Thyroid gland (tissue), 4 donors: ENCODE measurements around the gene SYNJ2.

ENCODE experiments used
- CTCF ChIP-seq, 6 experiments: fragments of 200-600 bp in 3 of 6; fragments of 450-650 bp in 3 of 6; sonication (generic) in 3 of 6; IDR thresholded peaks; one replicate each; pipeline ENCODE4 v1.5.1; 2016 to 2019; ENCODE audit warnings: antibody characterized with exemption in 6 of 6, mild to moderate bottlenecking in 2 of 6, inconsistent platforms in 1 of 6, moderate library complexity in 1 of 6
- POLR2A ChIP-seq, 2 donors: fragments of 450-650 bp; IDR thresholded peaks; one replicate each; pipeline ENCODE4 v1.6.1; 2017; ENCODE audit warnings: antibody characterized with exemption in 2 of 2, mild to moderate bottlenecking in 2 of 2, moderate library complexity in 1 of 2

DNA sequence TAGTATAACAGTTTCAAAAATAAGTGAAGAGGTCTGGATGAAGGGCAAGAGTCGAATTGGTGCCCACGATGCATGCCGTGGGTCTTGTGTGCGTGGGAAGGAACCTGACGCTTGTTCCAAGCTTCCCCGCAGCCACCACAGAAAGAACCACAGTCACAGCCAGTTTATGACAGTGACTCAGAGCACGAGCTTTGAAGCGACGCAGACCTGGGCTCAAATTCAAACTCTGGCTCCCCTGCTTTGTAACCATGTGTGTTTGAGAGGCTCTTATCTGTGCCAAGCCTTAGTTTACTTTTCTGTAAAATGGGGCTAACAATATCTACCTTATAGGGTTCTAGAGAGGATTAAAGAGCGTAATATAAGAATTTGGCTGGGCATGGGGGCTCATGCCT is 65.5 kb downstream of the SYNJ2 start:
- TF ChIP-seq CTCF (IDR thresholded peaks at IDR 0.05) (no peak), POLR2A (IDR thresholded peaks at IDR 0.05) (no peak)
